Neural progenitor cell (in vitro differentiated cells): ENCODE data around the gene CERS6. TPM values are rescaled to one million over a fixed set of nuclear protein-coding genes. Genes with fewer than 3 reads are reported as not detected.
"Not testable (repeated sequence)": the region's sequence is repeated elsewhere in the genome, so short reads cannot be mapped to it uniquely, and the experiment has no call there.

ENCODE experiments used
- DNase-seq: peaks from one replicate; pipeline ENCODE4 v3.0.0-alpha.2; 2016; ENCODE audit warnings: low spot score
- H2AFZ ChIP-seq: fragments of 200-600 bp; sonication (generic); replicated peaks from 2 replicates; pipeline ENCODE4 v1.6.1; 2016; ENCODE audit warnings: antibody characterized with exemption
- H3F3A ChIP-seq: fragments of 200-600 bp; sonication (generic); 2 replicates; pipeline ENCODE4 v1.6.1; 2016; ENCODE audit warnings: antibody characterized with exemption, low read depth
- H3K27ac ChIP-seq: fragments of 200-600 bp; sonication (generic); 2 replicates; pipeline ENCODE4 v1.5.1; 2016; ENCODE audit warnings: mild to moderate bottlenecking
- H3K27me3 ChIP-seq: fragments of 200-600 bp; sonication (generic); 2 replicates; pipeline ENCODE4 v1.6.1; 2016; ENCODE audit warnings: mild to moderate bottlenecking, moderate library complexity
- H3K36me3 ChIP-seq: fragments of 200-600 bp; sonication (generic); 2 replicates; pipeline ENCODE4 v1.5.1; 2016
- H3K4me1 ChIP-seq: fragments of 200-600 bp; sonication (generic); 2 replicates; pipeline ENCODE4 v1.6.1; 2016; ENCODE audit warnings: mixed run types
- H3K4me2 ChIP-seq: fragments of 200-600 bp; sonication (generic); 2 replicates; pipeline ENCODE4 v1.6.1; 2016
- H3K4me3 ChIP-seq: fragments of 200-600 bp; sonication (generic); 2 replicates; pipeline ENCODE4 v1.5.1; 2016
- H3K79me2 ChIP-seq: fragments of 200-600 bp; sonication (generic); 2 replicates; pipeline ENCODE4 v1.6.1; 2016; ENCODE audit warnings: low read depth
- H3K9ac ChIP-seq: fragments of 200-600 bp; sonication (generic); 2 replicates; pipeline ENCODE4 v1.6.1; 2016
- H3K9me3 ChIP-seq: fragments of 200-600 bp; sonication (generic); 2 replicates; pipeline ENCODE4 v1.5.1; 2016; ENCODE audit warnings: low read depth
- H4K20me1 ChIP-seq: fragments of 200-600 bp; sonication (generic); 2 replicates; pipeline ENCODE4 v1.6.1; 2016; ENCODE audit warnings: low read depth
- H3K27ac Mint-ChIP-seq: 3 replicates; pipeline ENCODE4 v1.8.0; 2021; ENCODE audit warnings: mixed read lengths
- H3K27me3 Mint-ChIP-seq: 2 replicates; pipeline ENCODE4 v1.8.0; 2022; ENCODE audit warnings: low read depth, mild to moderate bottlenecking, inconsistent platforms, moderate library complexity, mixed read lengths; ENCODE audit not compliant: insufficient read depth
- H3K36me3 Mint-ChIP-seq: 3 replicates; pipeline ENCODE4 v1.8.0; 2021; ENCODE audit warnings: mixed read lengths
- H3K4me1 Mint-ChIP-seq: 3 replicates; pipeline ENCODE4 v1.8.0; 2021; ENCODE audit warnings: mixed read lengths
- H3K4me3 Mint-ChIP-seq: 3 replicates; pipeline ENCODE4 v1.8.0; 2021; ENCODE audit warnings: mild to moderate bottlenecking, moderate library complexity, mixed read lengths
- H3K9me3 Mint-ChIP-seq: 3 replicates; pipeline ENCODE4 v1.8.0; 2020; ENCODE audit warnings: mixed read lengths
- CTCF ChIP-seq: fragments of 200-600 bp; sonication (generic); IDR thresholded peaks from 2 replicates; pipeline ENCODE4 v1.5.1; 2017; ENCODE audit warnings: antibody characterized with exemption, mild to moderate bottlenecking
- EZH2 ChIP-seq: fragments of 200-600 bp; sonication (generic); IDR thresholded peaks from 2 replicates; pipeline ENCODE4 v1.6.1; 2017; ENCODE audit warnings: antibody characterized with exemption, mild to moderate bottlenecking, moderate library complexity
- EZH2phosphoT487 ChIP-seq: fragments of 200-600 bp; sonication (generic); IDR thresholded peaks from 2 replicates; pipeline ENCODE4 v1.6.1; 2017; ENCODE audit warnings: antibody characterized with exemption
- total RNA-seq: library from RNA; depleted of rRNA; stranded (reverse); fragments of >200 nt; gene quantifications from 2 replicates; pipeline ENCODE4 v1.2.3, GENCODE V29; 2015; ENCODE audit warnings: low replicate concordance

CERS6 gene
- total RNA-seq, 1 donor from 2014 or later, result 50.8 TPM

GRCh38 chr2:168661863-168662256 is 205.8 kb downstream of the CERS6 start:
- H3K4me3 ChIP-seq, result peak overlapping the region; percentile 9
- no peak overlapping the region for H3K4me3 Mint-ChIP-seq
- H4K20me1 ChIP-seq, result peaks cover 24% of the 10 kb centered on the region
- H3K27me3 ChIP-seq, result no peaks in the 10 kb centered on the region
- H3K4me1 Mint-ChIP-seq, result peaks cover 37% of the 10 kb centered on the region
- H3K79me2 ChIP-seq, result peaks cover 11% of the 10 kb centered on the region
- peaks cover 50% of the 10 kb centered on the region for H3K4me1 ChIP-seq
- H2AFZ ChIP-seq, result no peak overlapping the region
- H3F3A ChIP-seq, result peaks cover 38% of the 10 kb centered on the region
- peaks cover 4% of the 10 kb centered on the region for H3K36me3 Mint-ChIP-seq
- DNase-seq, result no peak
- no peak overlapping the region for H3K9ac ChIP-seq
- H3K9me3 ChIP-seq, result no peaks in the 10 kb centered on the region
- no peaks in the 10 kb centered on the region for H3K9me3 Mint-ChIP-seq
- H3K27ac ChIP-seq, result no peak overlapping the region
- peaks cover 2% of the 10 kb centered on the region for H3K27me3 Mint-ChIP-seq
- TF ChIP-seq EZH2 (no peak), EZH2phosphoT487 (no peak), CTCF (no peak)
- H3K27ac Mint-ChIP-seq, result peak overlapping the region; percentile 44
- H3K36me3 ChIP-seq, result no peaks in the 10 kb centered on the region
- peak overlapping the region; percentile 64 for H3K4me2 ChIP-seq

GRCh38 chr2:168662651-168663208 is 206.7 kb downstream of the CERS6 start:
- peaks cover 4% of the 10 kb centered on the region for H3K36me3 Mint-ChIP-seq

GRCh38 chr2:168663993-168664392 is 207.9 kb downstream of the CERS6 start:
- Histone ChIP-seq H3K27ac (no peak overlapping the region), H2AFZ (no peak overlapping the region), H3F3A (peaks cover 42% of the 10 kb centered on the region), H3K79me2 (peaks cover 9% of the 10 kb centered on the region), H3K9me3 (no peaks in the 10 kb centered on the region), H3K36me3 (no peaks in the 10 kb centered on the region), H3K27me3 (no peaks in the 10 kb centered on the region), H3K4me2 (no peak overlapping the region), H4K20me1 (peaks cover 24% of the 10 kb centered on the region), H3K4me1 (peaks cover 64% of the 10 kb centered on the region), H3K9ac (no peak overlapping the region), H3K4me3 (no peak overlapping the region)
- Mint-ChIP-seq H3K36me3 (peaks cover 2% of the 10 kb centered on the region), H3K4me3 (no peak overlapping the region), H3K4me1 (peaks cover 42% of the 10 kb centered on the region), H3K27me3 (peaks cover 2% of the 10 kb centered on the region), H3K27ac (peak overlapping the region; percentile 16), H3K9me3 (no peaks in the 10 kb centered on the region)
- peak; percentile 13 for DNase-seq
- TF ChIP-seq EZH2, result no peak
- no peak for TF ChIP-seq EZH2phosphoT487
- no peak for TF ChIP-seq CTCF

More at GRCh38 chr2:168662651-168663208, 206.7 kb downstream of the CERS6 start:
- Histone ChIP-seq H3K79me2 (peaks cover 14% of the 10 kb centered on the region), H3K9me3 (no peaks in the 10 kb centered on the region), H2AFZ (no peak overlapping the region), H3F3A (peaks cover 42% of the 10 kb centered on the region), H3K4me3 (no peak overlapping the region), H3K36me3 (no peaks in the 10 kb centered on the region), H3K9ac (no peak overlapping the region), H3K4me1 (peaks cover 59% of the 10 kb centered on the region), H3K27ac (no peak overlapping the region), H4K20me1 (peaks cover 24% of the 10 kb centered on the region), H3K4me2 (peak overlapping the region; percentile 64), H3K27me3 (no peaks in the 10 kb centered on the region)
- Mint-ChIP-seq H3K9me3 (no peaks in the 10 kb centered on the region), H3K4me1 (peaks cover 42% of the 10 kb centered on the region), H3K4me3 (no peak overlapping the region), H3K27ac (no peak overlapping the region), H3K27me3 (peaks cover 2% of the 10 kb centered on the region)
- peak; percentile 29 for DNase-seq
- TF ChIP-seq EZH2, result no peak

- peaks cover 42% of the 10 kb centered on the region for H3K4me1 Mint-ChIP-seq
These were observed 208.6 kb downstream of the CERS6 start for GRCh38 chr2:168664715-168665114.

More at GRCh38 chr2:168664715-168665114, 208.6 kb downstream of the CERS6 start:
- H3K9ac ChIP-seq, H3K27ac Mint-ChIP-seq, H2AFZ ChIP-seq, H3K27me3 Mint-ChIP-seq, H3K9me3 ChIP-seq, H3K36me3 ChIP-seq, H3K27me3 ChIP-seq, H3K27ac ChIP-seq, H3K4me3 Mint-ChIP-seq, H3K4me3 ChIP-seq, H3K79me2 ChIP-seq, H3K4me2 ChIP-seq, H3K36me3 Mint-ChIP-seq, DNase-seq, H3K9me3 Mint-ChIP-seq: not testable (repeated sequence)
- Histone ChIP-seq H3F3A (peaks cover 42% of the 10 kb centered on the region), H3K4me1 (peaks cover 63% of the 10 kb centered on the region), H4K20me1 (peaks cover 22% of the 10 kb centered on the region)
